Tibial artery (tissue), 4 donors: ENCODE results near the gene TAS1R3.

ENCODE experiments used
- DNase-seq, 2 donors: peaks; one replicate each; pipeline ENCODE4 v3.0.0-alpha.2; 2019
- H3K27ac ChIP-seq, 2 donors: fragments of 200-600 bp; sonication (generic) in 1 of 2; 1 replicate in 1 of 2; 2 replicates in 1 of 2; pipeline ENCODE4 v1.5.1; 2018 to 2019; ENCODE audit warnings: mild to moderate bottlenecking in 1 of 2
- H3K27me3 ChIP-seq, 2 donors: fragments of 200-600 bp; sonication (generic) in 1 of 2; one replicate each; pipeline versions ENCODE4 v1.5.1 to v1.6.0; 2016 to 2019
- H3K36me3 ChIP-seq, 3 donors: fragments of 200-600 bp; sonication (generic) in 2 of 3; one replicate each; pipeline ENCODE4 v1.5.1; 2016 to 2019; ENCODE audit warnings: mild to moderate bottlenecking in 2 of 3
- H3K4me1 ChIP-seq, 4 donors: fragments of 200-600 bp; sonication (generic) in 2 of 4; 1 replicate in 3 of 4; 2 replicates in 1 of 4; pipeline ENCODE4 v1.5.1; 2016 to 2019
- H3K4me3 ChIP-seq, 2 donors: fragments of 200-600 bp; sonication (generic) in 1 of 2; 1 replicate in 1 of 2; 2 replicates in 1 of 2; pipeline ENCODE4 v1.5.1; 2018 to 2019; ENCODE audit warnings: mild to moderate bottlenecking in 2 of 2
- H3K9me3 ChIP-seq, 3 donors: fragments of 200-600 bp; sonication (generic) in 1 of 3; one replicate each; pipeline ENCODE4 v1.5.1; 2016 to 2019
- intact Hi-C: fragments of 100-400 bp; cut with DNase I; formaldehyde crosslinking; loops from one replicate; pipeline ENCODE4 v1.15.0; 2023; ENCODE audit warnings: low total_unique reads
- TF ChIP-seq, protein P1 (sequence below), 2 experiments: fragments of 200-600 bp in 1 of 2; fragments of 450-650 bp in 1 of 2; IDR thresholded peaks; one replicate each; pipeline ENCODE4 v1.5.1; 2017 to 2019; ENCODE audit warnings: antibody characterized with exemption in 2 of 2, mild to moderate bottlenecking in 1 of 2, moderate library complexity in 1 of 2

TAS1R3 gene

DNA sequence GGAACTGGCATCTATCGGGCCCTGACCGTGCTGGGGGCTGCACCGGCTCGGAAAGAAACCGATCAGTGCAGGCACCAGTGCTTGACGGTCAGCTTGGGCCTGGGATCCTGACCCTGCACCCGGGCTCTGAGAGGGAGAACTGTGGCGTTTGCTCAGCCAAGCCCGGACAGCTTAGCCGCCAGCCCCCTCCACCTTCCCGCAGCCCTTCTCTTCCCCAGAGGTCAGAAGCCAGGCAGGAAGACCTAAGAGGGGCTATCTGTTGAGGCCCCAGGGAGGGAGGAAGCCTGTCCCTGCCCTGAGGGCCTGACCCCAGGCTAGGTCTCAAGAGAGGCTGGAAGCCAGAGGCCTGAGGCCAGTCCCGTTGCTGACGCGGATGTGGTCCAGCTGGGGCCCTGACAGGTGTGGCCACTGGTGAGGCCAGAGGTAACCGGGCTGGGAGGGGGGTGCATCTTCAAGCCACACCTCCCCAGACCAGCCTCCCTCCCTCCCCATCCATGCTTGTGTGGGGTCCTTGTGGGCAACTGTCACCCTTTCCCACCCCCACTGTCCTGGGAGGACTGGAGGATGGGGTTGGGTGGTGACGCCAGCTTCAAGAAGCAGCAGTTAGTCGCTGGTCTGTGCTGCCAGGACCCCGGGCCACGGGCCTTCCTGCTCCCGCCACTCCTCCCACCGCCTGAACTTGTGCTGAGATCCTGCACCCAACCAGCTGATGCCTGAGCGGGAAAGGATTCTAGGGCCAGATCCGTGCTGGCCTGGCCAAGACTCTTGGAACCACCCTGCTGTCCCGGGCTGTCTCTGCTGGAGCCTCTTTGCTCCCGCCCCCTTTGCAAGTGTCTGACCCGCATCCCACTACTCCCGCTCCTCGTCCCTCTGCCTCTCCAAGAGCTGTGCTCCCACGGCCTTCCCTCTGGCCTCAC is 20.7 kb downstream of the TAS1R3 start:
- Histone ChIP-seq H3K27ac (peak overlapping the region; percentile 4 to 63), H3K36me3 (peaks cover 9 to 27% (median 24%) of the 10 kb centered on the region in 3 donors), H3K9me3 (no peaks in the 10 kb centered on the region), H3K4me3 (no peak overlapping the region), H3K4me1 (peaks cover 0 to 74% (median 63%) of the 10 kb centered on the region in 4 donors), H3K27me3 (no peaks in the 10 kb centered on the region)
- intact Hi-C loops: no loop called here
- DNase-seq: peak in 1 of 2 donors; percentile 63
- TF ChIP-seq, protein P1, sequence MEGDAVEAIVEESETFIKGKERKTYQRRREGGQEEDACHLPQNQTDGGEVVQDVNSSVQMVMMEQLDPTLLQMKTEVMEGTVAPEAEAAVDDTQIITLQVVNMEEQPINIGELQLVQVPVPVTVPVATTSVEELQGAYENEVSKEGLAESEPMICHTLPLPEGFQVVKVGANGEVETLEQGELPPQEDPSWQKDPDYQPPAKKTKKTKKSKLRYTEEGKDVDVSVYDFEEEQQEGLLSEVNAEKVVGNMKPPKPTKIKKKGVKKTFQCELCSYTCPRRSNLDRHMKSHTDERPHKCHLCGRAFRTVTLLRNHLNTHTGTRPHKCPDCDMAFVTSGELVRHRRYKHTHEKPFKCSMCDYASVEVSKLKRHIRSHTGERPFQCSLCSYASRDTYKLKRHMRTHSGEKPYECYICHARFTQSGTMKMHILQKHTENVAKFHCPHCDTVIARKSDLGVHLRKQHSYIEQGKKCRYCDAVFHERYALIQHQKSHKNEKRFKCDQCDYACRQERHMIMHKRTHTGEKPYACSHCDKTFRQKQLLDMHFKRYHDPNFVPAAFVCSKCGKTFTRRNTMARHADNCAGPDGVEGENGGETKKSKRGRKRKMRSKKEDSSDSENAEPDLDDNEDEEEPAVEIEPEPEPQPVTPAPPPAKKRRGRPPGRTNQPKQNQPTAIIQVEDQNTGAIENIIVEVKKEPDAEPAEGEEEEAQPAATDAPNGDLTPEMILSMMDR (IDR thresholded peaks at IDR 0.05): no peak

DNA sequence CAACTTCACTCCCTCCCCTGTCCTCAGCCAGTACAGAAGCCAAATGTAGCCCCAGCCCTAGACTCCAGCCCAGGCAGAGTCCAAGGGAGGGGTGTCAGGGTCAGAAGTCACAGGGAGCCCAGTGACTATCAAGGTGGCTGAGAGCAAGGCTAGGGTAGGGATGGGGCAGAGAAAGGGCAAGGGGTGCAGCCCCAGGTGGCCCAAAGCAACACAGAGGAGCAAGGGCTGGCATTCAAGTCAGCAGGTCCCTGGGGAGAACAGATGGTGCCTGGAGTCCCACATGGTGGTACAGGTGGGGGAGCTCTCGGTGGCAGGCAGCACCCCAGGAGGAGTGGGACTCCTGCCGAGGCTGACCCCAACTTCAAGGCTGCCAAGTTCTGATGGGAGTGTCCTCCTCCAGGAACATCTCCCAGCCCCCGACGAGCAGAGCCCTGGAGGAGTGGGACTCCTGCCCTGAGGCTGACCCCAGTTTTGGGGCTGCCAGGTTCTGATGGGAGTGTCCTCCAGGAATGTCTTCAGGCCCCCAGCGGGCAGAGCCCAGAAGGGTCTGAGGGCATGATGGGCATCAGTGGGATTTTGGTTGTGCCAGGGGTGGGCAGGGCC is 21.8 kb downstream of the TAS1R3 start:
- intact Hi-C loops: no loop called here
- peaks cover 0 to 73% (median 60%) of the 10 kb centered on the region in 4 donors for H3K4me1 ChIP-seq

GRCh38 chr1:1353389-1354151 is 22.5 kb downstream of the TAS1R3 start:
- Histone ChIP-seq H3K36me3 (peaks cover 9 to 27% (median 24%) of the 10 kb centered on the region in 3 donors), H3K27ac (peak overlapping the region; percentile 19 to 39), H3K4me1 (peaks cover 0 to 73% (median 60%) of the 10 kb centered on the region in 4 donors), H3K9me3 (no peaks in the 10 kb centered on the region), H3K27me3 (no peaks in the 10 kb centered on the region), H3K4me3 (no peak overlapping the region)
- DNase-seq: no peak
- TF ChIP-seq, protein P1 (IDR thresholded peaks at IDR 0.05): no peak
- intact Hi-C loops: no loop called here

More for the DNA sequence above, 21.8 kb downstream of the TAS1R3 start:
- DNase-seq: no peak
- Histone ChIP-seq H3K9me3 (no peaks in the 10 kb centered on the region), H3K4me3 (no peak overlapping the region), H3K36me3 (peaks cover 9 to 27% (median 24%) of the 10 kb centered on the region in 3 donors), H3K27me3 (no peaks in the 10 kb centered on the region), H3K27ac (peak overlapping the region in 1 of 2 donors; percentile 63)
- TF ChIP-seq, protein P1 (IDR thresholded peaks at IDR 0.05): no peak

DNA sequence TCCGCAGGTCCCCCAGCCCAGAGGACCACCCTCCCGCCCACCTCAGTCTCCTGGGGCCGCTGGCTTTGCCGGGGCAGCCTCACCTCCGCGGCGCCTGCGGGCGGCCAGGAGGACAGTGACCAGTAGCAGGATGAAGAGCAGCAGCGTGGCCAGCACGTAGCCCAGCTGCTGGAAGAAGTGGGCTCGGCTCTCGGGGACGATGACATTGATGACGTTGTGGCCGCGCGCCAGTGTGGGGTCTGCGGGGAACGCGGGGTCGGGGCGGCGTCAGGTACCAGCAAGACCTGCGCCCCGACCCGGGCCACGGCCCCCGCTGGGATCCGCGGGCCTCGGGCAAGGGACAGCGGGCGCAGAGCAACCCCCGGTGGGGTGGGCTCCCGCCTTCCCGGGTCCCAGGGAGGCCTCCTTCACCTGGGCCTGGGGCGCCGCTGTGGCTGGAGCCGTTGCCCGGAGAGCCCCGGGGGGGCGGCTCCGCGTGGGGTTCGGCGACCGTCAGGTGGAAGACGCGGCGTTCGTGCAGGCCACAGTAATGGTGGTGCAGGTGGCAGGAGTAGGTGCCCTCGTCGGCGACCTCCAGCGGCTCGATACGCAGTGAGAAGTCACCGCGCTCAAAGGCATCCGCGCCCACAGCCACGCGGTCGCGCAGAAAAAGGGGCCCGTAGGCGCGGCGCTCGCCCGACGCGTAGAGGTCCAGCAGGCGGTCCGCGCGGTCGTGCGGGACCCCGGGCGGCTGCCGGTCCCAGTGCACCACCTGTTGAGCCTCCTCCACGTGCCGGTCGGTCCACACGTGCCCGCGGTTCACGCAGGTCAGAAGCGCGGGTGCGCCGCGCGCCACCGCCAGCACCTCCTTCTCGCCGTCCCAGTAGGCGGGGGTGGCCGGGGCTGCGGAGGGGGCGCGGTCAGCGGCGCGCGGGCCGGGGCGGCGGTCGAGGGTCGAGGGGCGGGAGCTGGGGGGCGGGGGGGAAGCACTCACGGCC is 23.5 kb downstream of the TAS1R3 start:
- intact Hi-C loops: no loop called here
- peak overlapping the region; percentile 71 to 78 for H3K4me3 ChIP-seq
- no peak for DNase-seq

More for the DNA sequence above, 23.5 kb downstream of the TAS1R3 start:
- peaks cover 9 to 27% (median 24%) of the 10 kb centered on the region in 3 donors for H3K36me3 ChIP-seq
- no peaks in the 10 kb centered on the region for H3K27me3 ChIP-seq
- TF ChIP-seq, protein P1 (IDR thresholded peaks at IDR 0.05): no peak
- H3K27ac ChIP-seq: peak overlapping the region; percentile 94 to 97
- H3K9me3 ChIP-seq: no peaks in the 10 kb centered on the region
- peaks cover 0 to 83% (median 70%) of the 10 kb centered on the region in 4 donors for H3K4me1 ChIP-seq
